Measurements from ENCODE around the gene TERC.
"Not testable (repeated sequence)": the region's sequence is repeated elsewhere in the genome, so short reads cannot be mapped to it uniquely, and the experiment has no call there.

Gene TERC

DNA sequence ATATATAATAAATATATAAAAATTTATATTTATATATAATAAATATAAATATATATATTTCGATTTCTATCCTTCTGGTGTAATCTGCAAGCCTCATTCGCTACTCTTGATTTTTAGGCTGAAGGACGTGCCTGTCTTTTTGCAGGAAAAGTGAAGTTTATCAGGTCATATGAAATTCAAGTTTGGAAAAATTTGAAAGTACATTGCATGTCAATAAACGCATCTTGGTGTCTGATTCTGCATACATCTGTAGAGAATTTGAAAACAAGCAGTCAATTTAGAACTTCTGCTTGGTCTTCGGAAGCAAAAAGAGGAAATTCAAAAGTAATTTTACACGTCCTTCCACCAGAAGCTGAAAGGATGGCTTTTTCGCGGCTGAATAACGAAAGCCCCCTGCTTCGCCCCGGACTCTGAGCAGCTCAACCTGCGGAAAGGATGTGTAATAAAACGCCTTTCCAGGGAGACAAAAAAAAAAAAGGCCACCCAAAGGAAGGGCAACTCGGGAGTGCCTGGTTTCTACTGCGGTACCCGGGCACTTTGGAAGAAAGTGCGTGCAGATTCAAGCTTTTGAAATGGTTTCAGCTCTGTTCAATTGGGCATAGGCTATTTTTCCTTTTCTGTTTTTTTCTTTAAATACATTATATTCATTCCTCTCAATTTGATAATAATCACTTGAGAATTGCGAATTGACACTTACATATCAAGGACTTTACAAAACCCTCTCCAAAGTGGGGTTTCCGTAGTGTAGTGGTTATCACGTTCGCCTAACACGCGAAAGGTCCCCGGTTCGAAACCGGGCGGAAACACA, 6.8 kb upstream of the TERC start:
- peak in 1 of 2 donors; percentile 72 for DNase-seq (ENCODE audit: low read depth in 2 of 2)

DNA sequence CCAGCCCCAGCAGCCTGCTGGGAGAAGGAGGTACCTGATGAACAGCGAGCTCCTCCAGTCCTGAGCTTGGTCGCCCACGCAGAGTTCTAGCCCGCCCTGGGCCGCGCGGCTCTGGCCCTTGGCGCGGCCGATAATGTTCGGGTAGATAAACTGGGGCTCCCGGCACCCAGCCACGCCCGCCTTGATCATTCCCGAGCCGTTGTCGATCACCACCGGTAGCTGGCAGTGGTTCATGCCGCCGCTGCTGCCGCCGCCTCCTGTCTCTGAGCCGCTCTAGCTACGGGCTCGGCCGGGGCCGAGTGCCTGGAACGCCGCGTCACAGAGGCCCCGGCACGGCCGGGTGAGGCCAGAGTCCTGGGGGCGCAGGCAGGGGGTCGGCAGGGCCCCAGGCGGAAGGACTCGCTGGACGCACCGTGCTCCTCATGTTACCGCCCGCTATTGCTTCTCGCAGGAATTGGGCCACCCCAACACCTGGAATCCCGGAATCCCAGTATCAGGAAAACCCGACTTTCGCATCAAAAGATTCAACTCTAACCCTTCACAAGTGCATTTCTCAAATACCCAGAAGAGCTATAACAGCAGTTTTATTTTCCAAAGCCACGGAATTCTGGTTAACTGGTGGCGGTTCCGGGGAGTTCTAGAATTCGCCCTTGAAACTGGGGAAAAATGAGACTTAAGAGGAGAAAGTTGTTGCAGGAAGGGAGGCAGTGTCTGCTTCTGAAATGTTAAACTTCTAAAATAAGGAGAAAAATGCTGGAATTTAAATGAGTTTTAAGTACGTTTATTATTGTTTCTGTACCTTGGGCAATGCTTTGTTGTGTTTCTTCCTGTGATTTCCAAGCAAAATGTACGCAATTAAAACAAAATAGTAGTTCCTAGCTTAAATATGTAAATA, 4.7 kb upstream of the TERC start, which contains the start of gene ACTRT3:
ACTRT3 (minus strand) TSS at position 275 of the 895 bp plus-strand sequence; CDS start at position 234, 41 bp downstream.
- peak; percentile 41 to 46 for DNase-seq (ENCODE audit: low read depth in 2 of 2)

- DNase-seq (ENCODE audit: low read depth in 2 of 2) = peak; percentile 41 to 46
Observed at GRCh38 chr3:169764312-169764881, 463 bp downstream of the TERC start.

- DNase-seq (ENCODE audit: low read depth in 2 of 2) = no peak
Observed at GRCh38 chr3:169760479-169760878, 4.4 kb downstream of the TERC start.

GRCh38 chr3:169759256-169759655, 5.6 kb downstream of the TERC start:
- DNase-seq (ENCODE audit: low read depth in 2 of 2) = no peak

- DNase-seq (ENCODE audit: low read depth in 2 of 2) = no peak
Observed at GRCh38 chr3:169758359-169758994, 6.4 kb downstream of the TERC start.

- no peak for DNase-seq (ENCODE audit: low read depth in 2 of 2)
Observed at GRCh38 chr3:169755488-169755887, 9.4 kb downstream of the TERC start.

DNA sequence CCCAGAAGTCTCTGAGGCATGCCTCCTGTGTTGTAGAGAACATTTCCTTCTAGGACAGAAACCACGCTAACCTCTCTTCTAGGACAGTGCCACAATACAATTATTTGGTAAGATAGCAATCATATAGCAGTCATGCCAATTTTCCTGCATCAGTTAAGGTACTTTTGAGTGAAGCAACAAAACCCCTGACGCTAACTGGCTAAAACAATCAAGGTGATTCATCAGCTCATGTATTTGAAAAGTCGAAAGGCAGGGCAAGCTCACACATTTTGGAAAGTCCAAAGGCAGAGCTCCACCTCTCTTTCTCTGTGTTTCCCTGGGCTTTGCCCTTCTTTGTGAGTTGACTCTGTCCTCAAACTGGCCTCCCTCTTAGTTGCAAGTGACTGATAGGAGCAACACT, 10.1 kb downstream of the TERC start:
- DNase-seq (ENCODE audit: low read depth in 2 of 2) = no peak

DNA sequence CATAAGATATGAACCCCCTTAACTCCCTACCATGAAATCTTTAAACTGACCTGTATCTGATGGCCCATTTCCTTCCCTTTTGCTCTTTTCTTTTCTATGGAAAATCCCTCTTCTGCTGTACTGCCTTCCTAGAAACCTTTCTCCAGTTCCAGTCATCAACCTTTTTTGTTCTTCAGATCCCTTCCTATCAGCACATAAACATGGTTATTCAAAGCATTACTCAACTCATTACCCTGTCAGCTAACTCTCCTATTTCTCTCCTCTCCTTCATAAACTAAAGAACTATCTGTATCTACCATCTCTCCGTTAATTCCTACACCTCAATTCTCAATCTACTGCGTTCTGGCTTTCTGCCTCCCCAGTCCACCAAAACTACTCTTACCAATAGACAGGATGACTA, 13.0 kb downstream of the TERC start:
- no peak for DNase-seq (ENCODE audit: low read depth in 2 of 2)

DNA sequence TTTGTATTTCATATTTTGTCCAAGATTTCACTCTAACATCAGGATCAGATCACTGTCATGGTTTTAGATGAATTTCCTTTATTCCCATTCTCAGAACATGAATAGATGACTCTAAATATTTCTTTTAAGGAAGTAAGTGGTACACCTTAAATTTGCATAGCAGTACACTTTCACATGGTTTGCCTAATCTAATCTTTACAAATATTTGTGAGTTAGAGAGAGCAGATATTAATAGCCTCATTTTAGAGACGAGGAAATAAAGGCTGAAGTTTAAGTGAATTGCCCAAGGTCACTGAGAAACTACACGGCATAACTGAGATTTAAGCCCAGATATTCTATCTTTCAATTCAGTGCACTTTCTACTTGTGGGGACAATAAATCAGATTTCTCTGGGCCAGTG, 14.2 kb downstream of the TERC start:
- DNase-seq (ENCODE audit: low read depth in 2 of 2) = no peak

DNA sequence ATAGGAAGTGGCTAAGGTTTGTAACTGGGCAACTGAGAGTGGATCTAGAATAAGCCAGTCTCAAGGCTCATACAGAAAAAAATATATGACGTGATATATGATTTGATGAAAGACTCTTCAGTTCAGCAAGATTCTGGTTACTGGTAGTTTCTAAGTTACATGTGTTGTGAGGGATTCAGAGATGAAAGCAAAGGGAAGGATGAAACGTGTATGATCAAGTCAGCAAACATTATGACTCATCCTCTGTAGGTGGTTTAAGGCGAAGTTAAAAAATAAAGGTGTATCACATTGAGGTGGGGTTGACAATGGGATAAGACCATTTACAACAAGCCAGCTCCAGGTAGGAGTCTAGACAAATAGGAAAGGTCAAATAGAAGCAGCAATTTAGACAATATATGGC, 16.2 kb downstream of the TERC start:
- DNase-seq (ENCODE audit: low read depth in 2 of 2) = no peak

- no peak for DNase-seq (ENCODE audit: low read depth in 2 of 2)
Observed at GRCh38 chr3:169746924-169747323, 17.9 kb downstream of the TERC start.

DNA sequence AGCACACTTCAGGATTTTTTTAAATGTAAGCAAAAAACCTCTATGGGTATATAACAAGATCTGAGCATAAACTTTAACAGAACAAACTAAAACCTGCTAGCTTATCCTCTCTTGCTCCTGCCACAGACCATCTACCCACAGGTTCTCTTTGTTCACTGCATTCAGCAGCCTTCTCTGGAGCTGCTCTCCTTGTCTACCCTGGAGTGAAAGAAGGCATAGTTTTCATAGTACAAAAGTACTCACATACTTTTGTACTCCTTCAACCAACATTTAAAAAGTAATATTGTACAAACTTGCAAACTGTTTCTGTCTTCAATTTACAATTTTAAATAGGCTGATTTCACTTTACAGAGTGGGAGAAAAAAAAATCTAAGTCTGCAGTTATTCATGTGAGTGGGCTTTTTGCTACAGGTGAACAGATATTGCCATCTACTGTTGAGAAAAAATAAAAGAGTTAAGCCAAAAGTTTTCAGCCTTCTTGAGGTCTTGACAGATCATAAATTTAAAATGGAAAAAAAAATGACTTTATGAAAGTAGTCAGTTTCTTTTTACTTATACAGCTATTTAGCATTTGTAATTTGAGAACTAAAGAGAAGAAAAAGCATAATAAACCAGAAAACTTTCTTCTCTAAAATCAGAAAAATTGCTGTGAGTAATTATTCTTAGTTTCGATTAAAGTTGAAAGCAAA, 20.4 kb downstream of the TERC start:
- DNase-seq (ENCODE audit: low read depth in 2 of 2) = no peak

DNA sequence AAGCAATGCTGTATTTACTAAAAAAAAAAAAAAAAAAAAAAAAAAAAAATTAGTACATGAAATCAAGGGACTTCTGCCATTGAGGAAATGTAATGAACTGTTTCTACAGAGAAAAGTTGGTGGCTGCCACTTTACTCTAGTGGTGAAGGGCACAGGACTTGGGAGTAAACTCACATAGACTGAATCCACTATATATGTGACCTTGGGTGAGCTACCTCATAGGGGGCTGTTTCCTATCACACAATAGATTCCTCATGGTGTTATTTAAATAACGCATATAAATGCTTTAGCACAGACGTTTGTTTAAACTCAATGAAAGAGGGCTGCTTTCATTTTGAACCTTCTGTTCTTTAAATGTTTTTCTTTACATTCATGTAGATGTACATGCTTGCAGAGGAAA, 25.8 kb downstream of the TERC start:
- no peak for DNase-seq (ENCODE audit: low read depth in 2 of 2)

GRCh38 chr3:169731857-169732256, 33.0 kb downstream of the TERC start:
- DNase-seq (ENCODE audit: low read depth in 2 of 2) = not testable (repeated sequence)

DNA sequence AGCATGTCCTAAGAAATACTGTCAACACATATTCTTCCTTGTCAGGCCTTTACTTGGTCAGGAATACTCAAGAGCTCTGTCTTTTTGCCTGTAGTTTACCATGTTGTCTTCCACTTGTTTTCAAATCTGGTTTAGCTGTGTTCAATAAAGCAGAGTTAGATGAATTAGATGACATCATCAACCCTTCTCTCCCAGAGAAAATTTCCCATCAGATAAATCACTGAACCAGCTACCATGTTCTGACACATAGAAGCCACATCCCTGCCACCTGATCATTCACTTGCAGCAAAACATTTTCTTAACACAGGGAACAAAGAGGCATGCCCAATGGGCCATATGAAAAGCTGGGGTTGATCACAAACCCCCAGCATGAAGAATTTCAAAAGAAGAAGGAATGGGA, 42.1 kb downstream of the TERC start:
- no peak for DNase-seq (ENCODE audit: low read depth in 2 of 2)

GRCh38 chr3:169718415-169718814, 46.4 kb downstream of the TERC start:
- DNase-seq (ENCODE audit: low read depth in 2 of 2) = not testable (repeated sequence)

Measured in activated CD4-positive, alpha-beta T cell treated with anti-CD3 and anti-CD28 coated beads for 24 hours (primary cell).